ENCODE measurements around the gene RASEF.

RASEF gene
- long read RNA-seq: 0 reads

GRCh38 chr9:83062651-83063527 lies at the start of gene RASEF:
Gene RASEF (minus strand): TSS chr9:83063142. CDS start chr9:83062867, 275 bp downstream.
- H3K27me3 ChIP-seq (ENCODE audit: insufficient read depth, poor library complexity, severe bottlenecking): peaks cover 22% of the 10 kb centered on the region
- no peak for DNase-seq (ENCODE audit: low read depth in 1 of 2, low spot score in 1 of 2)
- no peak within 1 kb of the TSS for H3K27ac ChIP-seq (replicated peaks)
- TF ChIP-seq REST (IDR thresholded peaks at IDR 0.05; ENCODE audit: insufficient replicate concordance, low read depth) (no peak), POLR2AphosphoS5 (IDR thresholded peaks at IDR 0.05; ENCODE audit: low read depth) (no peak), SPI1 (IDR thresholded peaks at IDR 0.05; ENCODE audit: borderline replicate concordance, low read depth) (no peak), CTCF (IDR thresholded peaks at IDR 0.05; ENCODE audit: insufficient read depth, low read length) (no peak), GABPA (IDR thresholded peaks at IDR 0.05; ENCODE audit: low read depth) (no peak)
- no peak within 1 kb of the TSS for H3K4me3 ChIP-seq (replicated peaks; ENCODE audit: insufficient read depth, low read length)

DNA sequence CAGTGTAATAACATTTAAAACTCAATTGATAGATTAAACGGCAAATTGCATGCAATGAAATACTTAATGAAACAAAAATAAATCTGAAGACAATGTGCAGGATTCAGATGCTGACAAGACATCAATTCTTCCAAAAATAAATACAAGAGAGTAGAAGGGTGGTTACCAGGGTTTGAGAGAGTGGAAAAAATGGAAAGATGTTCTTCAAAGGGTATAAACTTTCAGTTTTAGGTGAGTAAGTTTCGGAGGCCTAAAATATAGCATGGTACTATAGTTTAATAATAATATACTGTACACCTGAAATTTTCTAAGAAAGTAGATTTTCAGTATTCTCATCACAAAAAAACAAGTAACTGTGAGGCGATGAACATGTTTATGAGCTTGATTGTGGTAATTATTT lies 48.2 kb upstream of the RASEF start:
- no peak overlapping the region for H3K4me3 ChIP-seq (replicated peaks; ENCODE audit: insufficient read depth, low read length)
- H3K27me3 ChIP-seq (ENCODE audit: insufficient read depth, poor library complexity, severe bottlenecking): no peaks in the 10 kb centered on the region
- TF ChIP-seq CTCF (IDR thresholded peaks at IDR 0.05; ENCODE audit: insufficient read depth, low read length) (no peak), POLR2AphosphoS5 (IDR thresholded peaks at IDR 0.05; ENCODE audit: low read depth) (no peak), GABPA (IDR thresholded peaks at IDR 0.05; ENCODE audit: low read depth) (no peak), SPI1 (IDR thresholded peaks at IDR 0.05; ENCODE audit: borderline replicate concordance, low read depth) (no peak), REST (IDR thresholded peaks at IDR 0.05; ENCODE audit: insufficient replicate concordance, low read depth) (no peak)
- no peak overlapping the region for H3K27ac ChIP-seq (replicated peaks)
- no peak for DNase-seq (ENCODE audit: low read depth in 1 of 2, low spot score in 1 of 2)

- no peak overlapping the region for H3K4me3 ChIP-seq (replicated peaks; ENCODE audit: insufficient read depth, low read length)
- no peak for DNase-seq (ENCODE audit: low read depth in 1 of 2, low spot score in 1 of 2)
- no peak for TF ChIP-seq CTCF (IDR thresholded peaks at IDR 0.05; ENCODE audit: insufficient read depth, low read length)
- TF ChIP-seq POLR2AphosphoS5 (IDR thresholded peaks at IDR 0.05; ENCODE audit: low read depth): no peak
- no peak for TF ChIP-seq GABPA (IDR thresholded peaks at IDR 0.05; ENCODE audit: low read depth)
- no peak for TF ChIP-seq SPI1 (IDR thresholded peaks at IDR 0.05; ENCODE audit: borderline replicate concordance, low read depth)
- no peak for TF ChIP-seq REST (IDR thresholded peaks at IDR 0.05; ENCODE audit: insufficient replicate concordance, low read depth)
- H3K27me3 ChIP-seq (ENCODE audit: insufficient read depth, poor library complexity, severe bottlenecking): no peaks in the 10 kb centered on the region
- no peak overlapping the region for H3K27ac ChIP-seq (replicated peaks)
Observed at GRCh38 chr9:83109296-83109695, 46.4 kb upstream of the RASEF start.

Measured in HL-60 (cell line).